GM18858 (cell line): Measurements from ENCODE around the gene TRAF3IP1.

ENCODE experiments used
- ATAC-seq: cut with Tn5 transposase; IDR thresholded peaks from one replicate; pipeline ENCODE4 v1.9.1; 2021; ENCODE audit not compliant: unreplicated experiment

Gene TRAF3IP1

GRCh38 chr2:238287737-238288649 lies 32.3 kb upstream of the TRAF3IP1 start, which contains the start of gene PER2:
Gene PER2 (minus strand): TSS chr2:238288610. CDS start chr2:238277936, 10,674 bp downstream.
- ATAC-seq, result peak; percentile 17

GRCh38 chr2:238288650-238289573 lies 31.4 kb upstream of the TRAF3IP1 start:
- ATAC-seq, result peak; percentile 87

- ATAC-seq, result no peak
Measured at GRCh38 chr2:238289574-238289973, 30.7 kb upstream of the TRAF3IP1 start.

GRCh38 chr2:238290091-238290509 lies 30.2 kb upstream of the TRAF3IP1 start:
- no peak for ATAC-seq

GRCh38 chr2:238290715-238291549 lies 29.4 kb upstream of the TRAF3IP1 start:
- ATAC-seq, result no peak

- no peak for ATAC-seq
Measured at GRCh38 chr2:238291550-238292281, 28.6 kb upstream of the TRAF3IP1 start.

GRCh38 chr2:238294046-238294392 lies 26.3 kb upstream of the TRAF3IP1 start:
- ATAC-seq, result no peak

GRCh38 chr2:238294393-238295143 lies 25.8 kb upstream of the TRAF3IP1 start:
- ATAC-seq, result no peak

GRCh38 chr2:238295144-238296112 lies 24.9 kb upstream of the TRAF3IP1 start:
- no peak for ATAC-seq

- no peak for ATAC-seq
Measured at GRCh38 chr2:238296638-238297457, 23.5 kb upstream of the TRAF3IP1 start.

GRCh38 chr2:238299803-238300202 lies 20.5 kb upstream of the TRAF3IP1 start:
- no peak for ATAC-seq

- no peak for ATAC-seq
Measured at GRCh38 chr2:238302087-238302486, 18.2 kb upstream of the TRAF3IP1 start.

- ATAC-seq, result no peak
Measured at GRCh38 chr2:238302751-238303150, 17.6 kb upstream of the TRAF3IP1 start.

GRCh38 chr2:238304116-238304515 lies 16.2 kb upstream of the TRAF3IP1 start:
- ATAC-seq, result no peak

- ATAC-seq, result no peak
Measured at GRCh38 chr2:238305092-238305862, 15.0 kb upstream of the TRAF3IP1 start.

GRCh38 chr2:238305965-238306671 lies 14.2 kb upstream of the TRAF3IP1 start:
- ATAC-seq, result no peak
